ENCODE measurements around the gene GLS. TPM values are rescaled to one million over a fixed set of nuclear protein-coding genes. Genes with fewer than 3 reads are reported as not detected.

The GLS gene
- total and polyA plus RNA-seq, 2 of the 13 experiments (the other 11 are each of a cell fraction or from before 2014, with no cell fraction given) = 78.6 to 183 TPM

GRCh38 chr2:191006297-191006696, 125.7 kb downstream of the GLS start:
- Histone ChIP-seq H3K9ac (ENCODE audit: insufficient read depth, low read depth, low read length) (no peak overlapping the region), H3K27me3 (ENCODE audit: control insufficient read depth in 1 of 2, insufficient read depth in 2 of 2, low read length in 2 of 2) (no peaks in the 10 kb centered on the region), H3K27ac (ENCODE audit: extremely low read length, insufficient read depth, low read length) (no peak overlapping the region), H3K79me2 (ENCODE audit: insufficient read depth, low read length) (peaks cover 1% of the 10 kb centered on the region), H2AFZ (ENCODE audit: low read length) (no peak overlapping the region), H4K20me1 (ENCODE audit: insufficient read depth, low read length) (no peaks in the 10 kb centered on the region), H3K9me3 (ENCODE audit: low read length) (no peaks in the 10 kb centered on the region), H3K4me3 (replicated peaks in 1 of 3; ENCODE audit: insufficient read depth in 1 of 3, low read depth in 2 of 3, low read length in 3 of 3) (no peak overlapping the region), H3K4me1 (ENCODE audit: insufficient read depth, low read length) (no peaks in the 10 kb centered on the region), H3K36me3 (replicated peaks in 1 of 2; ENCODE audit: control insufficient read depth in 1 of 2, insufficient read depth in 2 of 2, low read length in 2 of 2) (peaks cover 25 to 89% of the 10 kb centered on the region in 2 experiments), H3K4me2 (ENCODE audit: low read depth, low read length) (no peak overlapping the region)
- CTCF ChIA-PET (ENCODE audit: low intra/inter-chr PET ratio, low total read pairs) = no interaction called here
- no peak for FAIRE-seq
- intact Hi-C loops (cut with micrococcal nuclease; ENCODE audit: unreplicated experiment) = no loop called here
- in situ Hi-C loops (cut with HindIII; ENCODE audit: extremely low pct_ligation_motif_present, low pct_unique_long_range_greater_than_20kb) = no loop called here
- TF ChIP-seq SP140L (CRISPR knock-in tag; IDR thresholded peaks at IDR 0.05; ENCODE audit: borderline replicate concordance) = no peak
- no peak for TF ChIP-seq NR2F2 (IDR thresholded peaks at IDR 0.05; ENCODE audit: borderline replicate concordance, low read depth)
- TF ChIP-seq, protein P1, sequence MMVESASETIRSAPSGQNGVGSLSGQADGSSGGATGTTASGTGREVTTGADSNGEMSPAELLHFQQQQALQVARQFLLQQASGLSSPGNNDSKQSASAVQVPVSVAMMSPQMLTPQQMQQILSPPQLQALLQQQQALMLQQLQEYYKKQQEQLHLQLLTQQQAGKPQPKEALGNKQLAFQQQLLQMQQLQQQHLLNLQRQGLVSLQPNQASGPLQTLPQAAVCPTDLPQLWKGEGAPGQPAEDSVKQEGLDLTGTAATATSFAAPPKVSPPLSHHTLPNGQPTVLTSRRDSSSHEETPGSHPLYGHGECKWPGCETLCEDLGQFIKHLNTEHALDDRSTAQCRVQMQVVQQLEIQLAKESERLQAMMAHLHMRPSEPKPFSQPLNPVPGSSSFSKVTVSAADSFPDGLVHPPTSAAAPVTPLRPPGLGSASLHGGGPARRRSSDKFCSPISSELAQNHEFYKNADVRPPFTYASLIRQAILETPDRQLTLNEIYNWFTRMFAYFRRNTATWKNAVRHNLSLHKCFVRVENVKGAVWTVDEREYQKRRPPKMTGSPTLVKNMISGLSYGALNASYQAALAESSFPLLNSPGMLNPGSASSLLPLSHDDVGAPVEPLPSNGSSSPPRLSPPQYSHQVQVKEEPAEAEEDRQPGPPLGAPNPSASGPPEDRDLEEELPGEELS (CRISPR knock-in tag; IDR thresholded peaks at IDR 0.05) = no peak
- no peak for TF ChIP-seq ZNF589 (CRISPR knock-in tag; conservative IDR thresholded peaks at IDR 0.05)
- TF ChIP-seq ZNF350 (CRISPR knock-in tag; IDR thresholded peaks at IDR 0.05; ENCODE audit: borderline replicate concordance, low read depth) = no peak
- no peak for TF ChIP-seq GLI4 (CRISPR knock-in tag; IDR thresholded peaks at IDR 0.05; ENCODE audit: borderline replicate concordance)
- no peak for TF ChIP-seq POGZ (CRISPR knock-in tag; IDR thresholded peaks at IDR 0.05)
- TF ChIP-seq, protein P2, sequence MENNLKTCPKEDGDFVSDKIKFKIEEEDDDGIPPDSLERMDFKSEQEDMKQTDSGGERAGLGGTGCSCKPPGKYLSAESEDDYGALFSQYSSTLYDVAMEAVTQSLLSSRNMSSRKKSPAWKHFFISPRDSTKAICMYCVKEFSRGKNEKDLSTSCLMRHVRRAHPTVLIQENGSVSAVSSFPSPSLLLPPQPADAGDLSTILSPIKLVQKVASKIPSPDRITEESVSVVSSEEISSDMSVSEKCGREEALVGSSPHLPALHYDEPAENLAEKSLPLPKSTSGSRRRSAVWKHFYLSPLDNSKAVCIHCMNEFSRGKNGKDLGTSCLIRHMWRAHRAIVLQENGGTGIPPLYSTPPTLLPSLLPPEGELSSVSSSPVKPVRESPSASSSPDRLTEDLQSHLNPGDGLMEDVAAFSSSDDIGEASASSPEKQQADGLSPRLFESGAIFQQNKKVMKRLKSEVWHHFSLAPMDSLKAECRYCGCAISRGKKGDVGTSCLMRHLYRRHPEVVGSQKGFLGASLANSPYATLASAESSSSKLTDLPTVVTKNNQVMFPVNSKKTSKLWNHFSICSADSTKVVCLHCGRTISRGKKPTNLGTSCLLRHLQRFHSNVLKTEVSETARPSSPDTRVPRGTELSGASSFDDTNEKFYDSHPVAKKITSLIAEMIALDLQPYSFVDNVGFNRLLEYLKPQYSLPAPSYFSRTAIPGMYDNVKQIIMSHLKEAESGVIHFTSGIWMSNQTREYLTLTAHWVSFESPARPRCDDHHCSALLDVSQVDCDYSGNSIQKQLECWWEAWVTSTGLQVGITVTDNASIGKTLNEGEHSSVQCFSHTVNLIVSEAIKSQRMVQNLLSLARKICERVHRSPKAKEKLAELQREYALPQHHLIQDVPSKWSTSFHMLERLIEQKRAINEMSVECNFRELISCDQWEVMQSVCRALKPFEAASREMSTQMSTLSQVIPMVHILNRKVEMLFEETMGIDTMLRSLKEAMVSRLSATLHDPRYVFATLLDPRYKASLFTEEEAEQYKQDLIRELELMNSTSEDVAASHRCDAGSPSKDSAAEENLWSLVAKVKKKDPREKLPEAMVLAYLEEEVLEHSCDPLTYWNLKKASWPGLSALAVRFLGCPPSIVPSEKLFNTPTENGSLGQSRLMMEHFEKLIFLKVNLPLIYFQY (CRISPR knock-in tag; IDR thresholded peaks at IDR 0.05; ENCODE audit: borderline replicate concordance) = no peak
- no peak for TF ChIP-seq IRX3 (CRISPR knock-in tag; IDR thresholded peaks at IDR 0.05; ENCODE audit: borderline replicate concordance, low read depth)
- no peak for TF ChIP-seq NFYC (CRISPR knock-in tag; IDR thresholded peaks at IDR 0.05)
- TF ChIP-seq, protein P3, sequence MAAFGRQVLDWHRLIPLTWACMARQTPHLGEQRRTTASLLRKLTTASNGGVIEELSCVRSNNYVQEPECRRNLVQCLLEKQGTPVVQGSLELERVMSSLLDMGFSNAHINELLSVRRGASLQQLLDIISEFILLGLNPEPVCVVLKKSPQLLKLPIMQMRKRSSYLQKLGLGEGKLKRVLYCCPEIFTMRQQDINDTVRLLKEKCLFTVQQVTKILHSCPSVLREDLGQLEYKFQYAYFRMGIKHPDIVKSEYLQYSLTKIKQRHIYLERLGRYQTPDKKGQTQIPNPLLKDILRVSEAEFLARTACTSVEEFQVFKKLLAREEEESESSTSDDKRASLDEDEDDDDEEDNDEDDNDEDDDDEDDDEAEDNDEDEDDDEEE (CRISPR knock-in tag; IDR thresholded peaks at IDR 0.05) = no peak
- no peak for TF ChIP-seq GPN1 (CRISPR knock-in tag; IDR thresholded peaks at IDR 0.05; ENCODE audit: borderline replicate concordance)
- no peak for TF ChIP-seq SRSF4 (IDR thresholded peaks at IDR 0.05; ENCODE audit: low read depth, low read length, poor library complexity, severe bottlenecking)
- no peak for TF ChIP-seq SP5 (CRISPR knock-in tag; IDR thresholded peaks at IDR 0.05; ENCODE audit: borderline replicate concordance, low read depth)
- TF ChIP-seq MBNL3 (CRISPR knock-in tag; conservative IDR thresholded peaks at IDR 0.05) = no peak
- no peak for TF ChIP-seq ZNF468 (CRISPR knock-in tag; IDR thresholded peaks at IDR 0.05)
- TF ChIP-seq RORA (CRISPR knock-in tag; IDR thresholded peaks at IDR 0.05) = no peak
- no peak for ATAC-seq
- POLR2A ChIA-PET = interaction anchor here (1.0 kb wide), 1 partner anchor 13 kb away, joined by 3 read pairs; no protein-coding TSS in a partner anchor
- no peak for DNase-seq (ENCODE audit: low spot score)
- BruUV-seq (replicated peaks) = no TSS peak
- 94% methylated on average over 3 of the region's 3 CpGs for WGBS (ENCODE audit: low lambda C conversion rate)

Measured in HepG2 (cell line).